MM.1S (cell line): ENCODE results near the gene GNAT1.

Experiments
- DNase-seq: peaks from one replicate; pipeline ENCODE4 v3.0.0-alpha.2; 2015
- H2AFZ ChIP-seq: fragments of 300-600 bp; sonication (generic); 2 replicates; pipeline ENCODE4 v1.6.0; 2016; ENCODE audit warnings: antibody characterized with exemption, low read length
- H3F3A ChIP-seq: fragments of 300-600 bp; sonication (generic); 2 replicates; pipeline ENCODE4 v1.6.1; 2016; ENCODE audit warnings: mild to moderate bottlenecking, antibody characterized with exemption, low read length, moderate library complexity, mixed read lengths; ENCODE audit not compliant: insufficient read depth
- H3K27ac ChIP-seq: fragments of 300-600 bp; sonication (generic); 2 replicates; pipeline ENCODE4 v1.5.1; 2016; ENCODE audit warnings: mild to moderate bottlenecking, low read length
- H3K27me3 ChIP-seq: fragments of 300-600 bp; sonication (generic); replicated peaks from 2 replicates; pipeline ENCODE4 v1.6.0; 2016; ENCODE audit warnings: low read length; ENCODE audit not compliant: insufficient read depth
- H3K36me3 ChIP-seq: fragments of 300-600 bp; sonication (generic); replicated peaks from 2 replicates; pipeline ENCODE4 v1.6.1; 2016; ENCODE audit warnings: mild to moderate bottlenecking, low read length, mixed read lengths; ENCODE audit not compliant: insufficient read depth
- H3K4me1 ChIP-seq: fragments of 300-600 bp; sonication (generic); 2 replicates; pipeline ENCODE4 v1.6.1; 2016; ENCODE audit warnings: low read length, mixed read lengths
- H3K4me2 ChIP-seq: fragments of 300-600 bp; sonication (generic); 2 replicates; pipeline ENCODE4 v1.6.0; 2016; ENCODE audit warnings: low read depth, low read length
- H3K4me3 ChIP-seq: fragments of 300-600 bp; sonication (generic); 2 replicates; pipeline ENCODE4 v1.5.1; 2016; ENCODE audit warnings: low read length, mixed read lengths
- H3K79me2 ChIP-seq: fragments of 300-600 bp; sonication (generic); 2 replicates; pipeline ENCODE4 v1.6.1; 2016; ENCODE audit warnings: mixed run types, low read length, mixed read lengths
- H3K9ac ChIP-seq: fragments of 300-600 bp; sonication (generic); 2 replicates; pipeline ENCODE4 v1.6.1; 2016; ENCODE audit warnings: low read length, mixed read lengths
- H3K9me2 ChIP-seq: fragments of 300-600 bp; sonication (generic); replicated peaks from 2 replicates; pipeline ENCODE4 v1.6.1; 2016; ENCODE audit warnings: mild to moderate bottlenecking, low read length, mixed read lengths; ENCODE audit not compliant: insufficient read depth
- H3K9me3 ChIP-seq: fragments of 300-600 bp; sonication (generic); replicated peaks from 2 replicates; pipeline ENCODE4 v1.6.1; 2016; ENCODE audit warnings: mild to moderate bottlenecking, low read length, mixed read lengths; ENCODE audit not compliant: insufficient read depth
- H4K20me1 ChIP-seq: fragments of 300-600 bp; sonication (generic); 2 replicates; pipeline ENCODE4 v1.6.1; 2016; ENCODE audit warnings: mild to moderate bottlenecking, low read length, moderate library complexity, mixed read lengths; ENCODE audit not compliant: insufficient read depth
- EZH2 ChIP-seq: fragments of 300-600 bp; sonication (generic); optimal IDR thresholded peaks from 2 replicates; pipeline ENCODE3; 2017; ENCODE audit warnings: low read depth, mild to moderate bottlenecking, antibody characterized with exemption, low read length, mixed read lengths
- EZH2phosphoT487 ChIP-seq: fragments of 300-600 bp; sonication (generic); IDR thresholded peaks from 2 replicates; pipeline ENCODE4 v1.6.1; 2018; ENCODE audit warnings: antibody characterized with exemption, low read length
- TF ChIP-seq, protein P1 (sequence below): fragments of 300-600 bp; sonication (generic); IDR thresholded peaks from 2 replicates; pipeline ENCODE4 v1.5.1; 2016; ENCODE audit warnings: antibody characterized with exemption, low read length, mixed read lengths

GNAT1 gene

DNA sequence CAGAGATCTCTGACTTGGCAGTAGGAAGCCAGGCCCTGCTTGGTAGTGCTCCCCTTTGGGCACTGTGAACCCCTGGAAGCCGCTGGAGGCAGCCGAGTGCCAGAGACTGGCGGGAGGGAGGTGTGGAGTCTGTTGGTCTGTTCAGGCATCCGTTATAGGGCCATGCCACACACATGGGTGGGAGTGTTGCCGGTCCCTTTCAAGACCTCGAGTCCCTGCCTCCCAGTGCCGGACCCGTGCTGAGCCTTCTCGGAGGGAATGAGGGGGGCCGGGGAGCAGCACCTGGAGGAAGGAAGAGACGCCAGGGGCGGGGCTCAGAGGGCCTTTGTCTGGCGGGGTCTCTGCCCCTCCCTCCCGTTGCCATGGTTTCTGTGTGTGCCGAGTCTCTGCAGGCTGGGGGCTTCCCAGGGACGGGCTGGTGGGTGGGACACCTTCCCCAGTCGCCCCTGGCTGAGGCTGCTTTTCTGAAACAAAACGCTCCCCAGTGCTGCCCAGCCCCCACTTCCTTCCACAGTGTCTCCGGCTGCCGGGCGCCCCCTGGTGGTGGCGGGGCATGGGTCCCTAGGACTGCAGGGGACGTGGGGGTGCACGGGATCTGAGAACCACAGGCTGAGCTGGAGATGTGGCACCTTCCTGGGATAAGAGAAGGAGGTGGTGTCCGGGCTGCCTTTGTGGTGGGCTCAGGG, 54.6 kb downstream of the GNAT1 start:
- H2AFZ ChIP-seq = peak overlapping the region; percentile 12
- H3K27me3 ChIP-seq = no peaks in the 10 kb centered on the region
- peaks cover 21% of the 10 kb centered on the region for H3F3A ChIP-seq
- H3K27ac ChIP-seq = peak overlapping the region; percentile 81
- peak overlapping the region; percentile 74 for H3K4me2 ChIP-seq
- peak; percentile 85 for DNase-seq
- peaks cover 94% of the 10 kb centered on the region for H3K79me2 ChIP-seq
- H3K9me2 ChIP-seq = no peaks in the 10 kb centered on the region
- H3K4me1 ChIP-seq = peaks cover 13% of the 10 kb centered on the region
- H3K9me3 ChIP-seq = no peaks in the 10 kb centered on the region
- peaks cover 9% of the 10 kb centered on the region; the same call in 1 of the 2 replicates for H4K20me1 ChIP-seq
- H3K4me3 ChIP-seq = peak overlapping the region; percentile 52
- H3K36me3 ChIP-seq = no peaks in the 10 kb centered on the region
- TF ChIP-seq, protein P1, sequence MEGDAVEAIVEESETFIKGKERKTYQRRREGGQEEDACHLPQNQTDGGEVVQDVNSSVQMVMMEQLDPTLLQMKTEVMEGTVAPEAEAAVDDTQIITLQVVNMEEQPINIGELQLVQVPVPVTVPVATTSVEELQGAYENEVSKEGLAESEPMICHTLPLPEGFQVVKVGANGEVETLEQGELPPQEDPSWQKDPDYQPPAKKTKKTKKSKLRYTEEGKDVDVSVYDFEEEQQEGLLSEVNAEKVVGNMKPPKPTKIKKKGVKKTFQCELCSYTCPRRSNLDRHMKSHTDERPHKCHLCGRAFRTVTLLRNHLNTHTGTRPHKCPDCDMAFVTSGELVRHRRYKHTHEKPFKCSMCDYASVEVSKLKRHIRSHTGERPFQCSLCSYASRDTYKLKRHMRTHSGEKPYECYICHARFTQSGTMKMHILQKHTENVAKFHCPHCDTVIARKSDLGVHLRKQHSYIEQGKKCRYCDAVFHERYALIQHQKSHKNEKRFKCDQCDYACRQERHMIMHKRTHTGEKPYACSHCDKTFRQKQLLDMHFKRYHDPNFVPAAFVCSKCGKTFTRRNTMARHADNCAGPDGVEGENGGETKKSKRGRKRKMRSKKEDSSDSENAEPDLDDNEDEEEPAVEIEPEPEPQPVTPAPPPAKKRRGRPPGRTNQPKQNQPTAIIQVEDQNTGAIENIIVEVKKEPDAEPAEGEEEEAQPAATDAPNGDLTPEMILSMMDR = peak; percentile 93
- TF ChIP-seq EZH2 (no peak), EZH2phosphoT487 (no peak)
- peak overlapping the region; percentile 47; the same call in 1 of the 2 replicates for H3K9ac ChIP-seq

DNA sequence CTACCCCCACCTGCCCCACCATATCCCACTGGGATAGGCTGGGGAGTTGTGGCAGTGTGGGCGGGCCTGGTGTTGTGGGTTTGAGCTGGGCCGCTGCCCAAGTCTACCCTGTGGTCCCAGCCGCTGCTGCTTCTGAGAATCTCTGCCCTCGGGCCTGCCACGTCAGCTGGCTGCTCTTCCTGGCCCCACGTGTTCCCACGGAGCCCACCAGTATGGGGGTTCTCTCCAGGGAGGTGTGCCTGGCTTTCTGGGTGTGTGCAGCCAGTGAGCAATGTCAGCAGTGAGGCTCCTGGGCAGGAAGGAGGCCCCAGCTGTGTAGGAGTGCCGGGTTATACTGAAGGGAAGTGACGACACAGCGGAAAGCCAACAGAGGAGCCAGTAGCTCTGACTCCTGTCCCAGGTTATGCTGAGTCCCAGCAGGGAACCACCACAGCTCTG, 55.1 kb downstream of the GNAT1 start:
- peaks cover 13% of the 10 kb centered on the region for H3K4me1 ChIP-seq
- H3K9ac ChIP-seq = peak overlapping the region; percentile 47; the same call in 1 of the 2 replicates
- no peaks in the 10 kb centered on the region for H3K36me3 ChIP-seq
- peaks cover 9% of the 10 kb centered on the region; the same call in 1 of the 2 replicates for H4K20me1 ChIP-seq
- DNase-seq = peak; percentile 85
- H3K79me2 ChIP-seq = peaks cover 94% of the 10 kb centered on the region
- H2AFZ ChIP-seq = peak overlapping the region; percentile 12
- peak overlapping the region; percentile 52 for H3K4me3 ChIP-seq
- H3K27me3 ChIP-seq = no peaks in the 10 kb centered on the region
- no peaks in the 10 kb centered on the region for H3K9me3 ChIP-seq
- H3K27ac ChIP-seq = peak overlapping the region; percentile 81
- H3K4me2 ChIP-seq = peak overlapping the region; percentile 74
- TF ChIP-seq, protein P1 = no peak
- no peak for TF ChIP-seq EZH2phosphoT487
- TF ChIP-seq EZH2 = no peak
- H3K9me2 ChIP-seq = no peaks in the 10 kb centered on the region
- peaks cover 21% of the 10 kb centered on the region for H3F3A ChIP-seq
